ENCODE measurements around the gene MXRA8. TPM values are rescaled to one million over a fixed set of nuclear protein-coding genes. Genes with fewer than 3 reads are reported as not detected.

MXRA8 gene
- total RNA-seq, 1 experiment from 2014 or later: 9.6 TPM

DNA sequence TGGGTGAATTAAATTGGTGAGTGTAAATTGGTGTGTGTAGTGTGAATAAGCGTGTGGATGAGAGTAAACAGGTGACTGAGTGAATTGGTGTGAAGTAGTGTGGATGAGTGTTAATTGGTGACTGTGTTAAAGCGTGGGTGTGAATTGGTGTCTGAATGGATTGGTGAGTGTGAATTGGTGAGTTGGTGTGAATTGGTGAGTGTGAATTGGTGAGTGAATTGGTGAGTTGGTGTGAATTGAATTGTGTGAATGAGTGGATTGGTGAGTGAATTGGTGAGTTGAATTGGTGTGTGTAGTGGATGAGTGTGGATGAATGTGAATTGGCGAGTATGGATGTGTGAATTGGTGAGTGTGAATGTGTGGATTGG, 8.3 kb upstream of the MXRA8 start:
- no peaks in the 10 kb centered on the region for H3K27me3 ChIP-seq (ENCODE audit: insufficient read depth, low read length)
- peaks cover 3% of the 10 kb centered on the region for H3K23me2 ChIP-seq (ENCODE audit: insufficient read length, low read depth, low read length, poor library complexity, severe bottlenecking)
- H3K56ac ChIP-seq (ENCODE audit: insufficient read length, low read depth, low read length): no peak overlapping the region
- H4K91ac ChIP-seq (ENCODE audit: insufficient read length, low read depth, low read length): no peak overlapping the region
- no peak overlapping the region for H2AK5ac ChIP-seq (ENCODE audit: insufficient read length, low read length)
- Mint-ChIP-seq H3K4me1 (peaks cover 5 to 7% of the 10 kb centered on the region in 2 experiments), H3K9me3 (no peaks in the 10 kb centered on the region; a peak in 1 of 5 replicates), H3K4me3 (no peak overlapping the region), H3K27ac (no peak overlapping the region), H3K36me3 (ENCODE audit: insufficient read depth in 1 of 3, low read depth in 3 of 3) (no peaks in the 10 kb centered on the region), H3K27me3 (ENCODE audit: low read depth) (peaks cover 27% of the 10 kb centered on the region)
- no peak overlapping the region for H3K4me2 ChIP-seq (ENCODE audit: insufficient read depth, insufficient read length, low read length)
- no peak overlapping the region for H3K9ac ChIP-seq (ENCODE audit: extremely low read depth, insufficient read length, low read length)
- H3K4ac ChIP-seq (ENCODE audit: low read depth, low read length): no peak overlapping the region
- no peak overlapping the region for H4K5ac ChIP-seq (ENCODE audit: insufficient read length, low read depth, low read length)
- no peak overlapping the region for H2AFZ ChIP-seq (ENCODE audit: low read length)
- peaks cover 20% of the 10 kb centered on the region for H3K9me3 ChIP-seq (ENCODE audit: control insufficient read depth, low read depth, low read length)
- H4K8ac ChIP-seq (replicated peaks; ENCODE audit: insufficient read length, low read depth, low read length): no peak overlapping the region
- H3K18ac ChIP-seq (ENCODE audit: insufficient read length, low read depth, low read length): no peak overlapping the region
- H4K20me1 ChIP-seq (ENCODE audit: control insufficient read depth, insufficient read depth, insufficient read length): no peaks in the 10 kb centered on the region
- H3K14ac ChIP-seq (ENCODE audit: insufficient read depth, low read length): no peak overlapping the region
- no peak overlapping the region for H3K23ac ChIP-seq (ENCODE audit: insufficient read length, low read depth, low read length)
- no peak for DNase-seq
- no peaks in the 10 kb centered on the region for H3K79me1 ChIP-seq (ENCODE audit: insufficient read depth, low read depth, low read length, poor library complexity, severe bottlenecking)
- no peak overlapping the region for H2BK15ac ChIP-seq (ENCODE audit: low read depth, low read length)
- H3K4me1 ChIP-seq (ENCODE audit: insufficient read depth, low read length): no peaks in the 10 kb centered on the region; the same call in 1 of the 2 replicates
- H3T11ph ChIP-seq (ENCODE audit: low read length): no peak overlapping the region
- WGBS (ENCODE audit: extremely low coverage, insufficient read length, low lambda C conversion rate): 100% methylated on average over 3 of the region's 3 CpGs
- H3K79me2 ChIP-seq (ENCODE audit: insufficient read depth, low read length): no peaks in the 10 kb centered on the region
- no peak overlapping the region for H2BK120ac ChIP-seq (ENCODE audit: low read depth, low read length, poor library complexity, severe bottlenecking)
- TF ChIP-seq CTCF (conservative IDR thresholded peaks at IDR 0.05): no peak
- no peak overlapping the region for H2BK5ac ChIP-seq (ENCODE audit: insufficient read length, low read length)
- no peak overlapping the region for H3K27ac ChIP-seq (ENCODE audit: insufficient read length, low read depth, low read length)
- H2BK20ac ChIP-seq (ENCODE audit: low read depth, low read length, poor library complexity, severe bottlenecking): no peak overlapping the region
- no peak overlapping the region for H2BK12ac ChIP-seq (ENCODE audit: insufficient read length, low read depth, low read length)

All from H9 (cell line).